Activated gamma-delta T cell (primary cell): Measurements from ENCODE around the gene BANP.
"Not testable (repeated sequence)": the region's sequence is repeated elsewhere in the genome, so short reads cannot be mapped to it uniquely, and the experiment has no call there.

Experiments used
- DNase-seq: peaks from one replicate; lab custom pipeline; 2025; lab: John Stamatoyannopoulos, UW

BANP gene

DNA sequence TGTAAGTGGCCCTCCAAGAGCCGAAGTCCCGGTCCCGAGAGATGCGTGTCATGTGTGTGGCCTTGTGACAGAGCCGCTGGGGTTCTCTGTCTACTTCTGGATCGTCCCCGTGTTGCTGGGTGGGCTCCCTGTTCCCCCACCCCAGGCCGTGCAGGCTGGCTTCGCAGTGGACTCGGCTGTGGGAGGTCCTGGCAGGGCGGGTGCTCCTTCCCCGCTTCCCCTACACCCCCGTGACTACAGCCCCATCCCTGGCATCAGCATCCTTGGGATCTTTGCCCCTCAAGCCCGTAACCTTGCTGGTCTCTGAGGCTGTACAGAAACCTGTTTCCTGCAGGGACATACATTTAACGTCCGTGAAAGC lies 136.3 kb downstream of the BANP start:
- no peak for DNase-seq

- DNase-seq, result no peak
Observed at GRCh38 chr16:88088161-88088581, 136.9 kb downstream of the BANP start.

GRCh38 chr16:88088611-88089010 lies 137.4 kb downstream of the BANP start:
- not testable (repeated sequence) for DNase-seq

DNA sequence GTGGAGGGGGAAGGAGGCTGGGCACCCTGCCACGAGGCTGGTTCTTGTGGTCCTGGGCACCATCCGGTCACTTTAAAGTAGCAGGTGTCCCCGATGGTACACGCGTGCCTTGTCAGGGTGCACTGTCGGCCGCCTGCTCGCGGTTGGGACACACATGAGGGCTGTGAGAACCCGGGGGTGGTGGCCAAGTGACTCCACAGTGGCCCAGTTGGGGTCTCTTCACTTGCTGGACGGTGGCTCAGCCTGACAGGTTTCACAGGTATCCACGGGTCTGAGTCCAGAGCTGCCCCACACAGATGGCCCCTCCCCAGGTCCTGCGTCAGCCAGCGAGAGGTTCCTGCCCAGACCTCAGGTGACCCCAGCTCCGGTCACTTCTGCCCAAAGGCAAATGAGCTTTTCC lies 137.8 kb downstream of the BANP start:
- DNase-seq, result not testable (repeated sequence)

DNA sequence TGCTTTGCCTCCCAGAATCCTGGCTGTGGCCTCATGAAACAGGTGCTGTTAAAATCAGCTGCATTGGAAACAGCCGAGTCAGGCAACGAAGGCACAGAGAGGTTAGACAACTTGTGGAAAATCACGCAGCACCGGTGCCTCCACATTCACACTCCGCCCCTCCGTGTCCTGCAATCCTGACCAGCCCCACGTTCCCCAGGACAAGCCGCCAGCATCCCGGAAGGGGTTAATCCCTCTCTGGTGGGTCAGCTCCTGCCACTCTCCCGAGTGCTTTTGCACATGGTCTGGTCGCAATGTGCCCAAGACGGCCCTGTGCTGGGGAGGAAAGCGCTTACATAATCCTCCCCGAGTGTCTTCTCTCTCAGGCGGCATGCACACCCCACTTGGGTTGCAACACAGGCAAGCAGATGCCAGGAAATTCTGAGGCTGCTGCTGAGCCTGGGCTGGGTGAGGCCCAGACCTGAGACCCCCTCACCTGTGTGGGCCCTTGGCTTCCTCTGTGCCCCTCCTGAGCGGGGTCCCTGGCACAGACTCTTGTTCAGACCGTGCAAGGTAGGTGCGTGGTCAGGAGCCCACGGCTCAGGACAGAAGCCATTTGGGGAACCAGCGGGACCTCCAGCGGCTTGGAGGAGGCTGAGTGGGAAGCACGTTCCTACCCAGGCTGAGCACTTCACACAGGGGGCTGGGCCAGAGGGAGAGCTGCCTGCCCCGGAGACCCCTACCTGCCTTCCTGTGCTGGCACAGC lies 138.6 kb downstream of the BANP start:
- not testable (repeated sequence) for DNase-seq

DNA sequence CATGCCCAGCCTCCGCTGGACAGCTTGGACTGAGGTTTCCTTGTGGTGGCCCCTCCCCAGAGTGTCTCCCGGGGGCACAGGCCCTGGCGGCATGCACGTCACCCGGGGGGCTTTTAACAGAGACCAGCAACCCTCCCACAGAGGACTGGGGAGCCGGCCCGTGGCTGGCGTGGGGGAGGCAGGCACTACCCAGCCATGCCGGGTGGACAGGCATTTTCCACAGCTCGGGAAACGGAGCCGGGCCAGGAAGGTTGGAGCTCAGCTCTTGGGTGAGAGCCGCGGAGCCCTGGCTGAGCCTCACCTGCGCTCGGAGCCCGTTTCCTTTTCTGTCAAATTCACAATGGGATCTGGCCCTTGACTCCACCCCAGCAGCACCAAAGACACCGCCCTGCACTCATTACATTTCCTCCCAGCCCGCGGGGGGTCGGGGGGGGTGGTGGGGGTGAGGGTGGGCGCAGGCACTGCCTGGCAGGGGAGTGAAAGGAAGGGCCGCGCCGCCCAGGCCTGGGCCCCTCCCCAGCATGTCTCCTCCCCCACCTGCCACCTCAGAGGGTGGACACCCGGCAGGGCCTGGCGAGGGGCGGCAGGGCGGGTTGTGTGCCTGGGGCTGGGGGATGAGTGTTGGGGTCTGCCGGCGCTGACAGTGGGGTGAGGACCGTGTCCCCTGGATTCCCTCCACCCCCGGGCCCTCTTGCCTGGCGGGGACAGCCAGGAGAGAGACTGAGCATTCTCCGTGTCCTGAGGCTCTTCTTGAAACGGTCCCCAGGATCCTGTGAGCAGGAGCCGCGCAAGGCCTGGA lies 139.3 kb downstream of the BANP start:
- DNase-seq, result not testable (repeated sequence)

- not testable (repeated sequence) for DNase-seq
Observed at GRCh38 chr16:88091221-88091971, 140.2 kb downstream of the BANP start.

DNA sequence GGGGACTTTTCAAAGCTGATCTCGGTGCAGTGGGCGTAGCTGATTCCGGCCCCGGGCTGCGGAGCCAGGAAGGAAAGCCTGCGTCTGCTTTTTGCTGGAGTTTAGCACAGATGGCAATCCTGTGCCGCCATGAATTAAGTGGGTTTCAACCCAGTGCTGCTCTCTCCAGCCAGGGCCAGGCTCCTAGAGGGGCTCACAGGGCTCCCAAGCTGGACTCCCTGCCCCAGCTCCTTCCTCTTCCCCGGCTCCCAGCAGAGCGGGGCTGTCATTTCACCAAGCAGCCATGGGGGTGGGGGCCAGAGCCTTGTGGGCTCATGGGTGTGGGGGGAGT lies 140.7 kb downstream of the BANP start:
- DNase-seq, result not testable (repeated sequence)

- not testable (repeated sequence) for DNase-seq
Observed at GRCh38 chr16:88092791-88093555, 141.7 kb downstream of the BANP start.

DNA sequence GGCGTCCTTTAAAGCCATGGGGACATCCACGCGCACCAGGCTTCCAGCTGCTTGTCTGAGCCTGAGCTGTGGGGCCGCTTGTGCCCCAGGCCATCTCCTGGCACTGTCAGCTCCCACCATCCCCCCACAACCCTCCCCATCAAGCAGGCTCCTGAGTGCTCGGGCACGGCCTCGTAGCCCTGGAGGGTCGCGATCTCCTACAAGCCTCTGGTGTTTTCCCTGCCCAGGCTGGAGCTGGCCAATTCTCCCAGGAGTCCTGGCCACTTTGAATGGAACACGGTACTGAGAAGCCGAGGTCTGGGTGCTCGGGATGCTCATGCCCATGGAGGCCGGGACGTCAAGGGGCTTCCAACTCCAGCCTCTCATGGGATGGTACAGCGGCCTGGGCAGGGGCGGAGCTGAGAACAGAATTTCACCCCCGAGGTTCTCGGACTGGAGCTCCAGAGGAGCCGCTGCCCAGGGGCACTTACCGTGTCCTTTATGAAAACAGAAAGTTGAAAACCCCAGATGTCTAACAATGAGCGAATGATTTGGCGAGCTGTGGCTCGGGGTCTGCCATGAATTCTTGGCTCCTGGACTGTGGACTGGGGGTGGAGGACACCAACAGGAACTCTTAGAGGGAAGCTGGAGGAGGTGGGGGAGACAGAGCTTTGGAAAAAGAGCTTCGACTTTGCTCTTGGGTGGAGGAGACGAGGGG lies 142.5 kb downstream of the BANP start:
- DNase-seq, result not testable (repeated sequence)

DNA sequence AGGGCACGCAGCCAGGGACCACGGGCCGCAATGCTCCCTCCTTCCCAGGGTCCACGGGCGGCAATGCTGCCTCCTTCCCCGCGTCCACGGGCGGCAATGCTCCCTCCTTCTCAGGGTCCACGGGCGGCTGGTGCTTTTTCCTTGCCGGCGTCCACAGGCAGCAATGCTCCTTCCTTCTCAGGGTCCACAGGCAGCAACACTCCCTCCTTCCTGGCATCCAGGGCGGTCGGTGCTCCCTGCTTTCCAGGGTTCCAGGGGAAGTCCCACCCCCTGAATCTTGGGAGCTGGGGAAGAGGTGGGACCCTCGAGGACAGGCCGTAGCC lies 143.0 kb downstream of the BANP start:
- not testable (repeated sequence) for DNase-seq

GRCh38 chr16:88094900-88095299 lies 143.7 kb downstream of the BANP start:
- not testable (repeated sequence) for DNase-seq

GRCh38 chr16:88096659-88097058 lies 145.4 kb downstream of the BANP start:
- not testable (repeated sequence) for DNase-seq

- not testable (repeated sequence) for DNase-seq
Observed at GRCh38 chr16:88098731-88099562, 147.7 kb downstream of the BANP start.

DNA sequence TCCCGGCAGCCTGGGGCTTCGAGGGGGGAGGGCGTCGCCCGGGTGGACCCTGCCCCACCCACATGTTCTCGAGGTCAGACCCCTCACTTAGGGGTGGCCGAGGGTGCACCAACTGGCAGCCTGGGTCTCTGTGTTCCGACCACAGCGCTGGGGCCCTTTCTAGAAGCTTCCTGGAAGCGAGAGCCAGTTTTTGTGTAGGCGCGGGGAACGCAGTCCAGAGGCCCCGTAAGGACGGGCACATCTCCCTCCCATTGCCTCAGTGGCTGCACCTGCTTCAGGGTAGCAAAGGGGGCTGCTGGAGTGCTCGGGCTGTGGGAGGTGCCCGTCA lies 148.3 kb downstream of the BANP start:
- DNase-seq, result no peak

- DNase-seq, result not testable (repeated sequence)
Observed at GRCh38 chr16:88099956-88100355, 148.7 kb downstream of the BANP start.

DNA sequence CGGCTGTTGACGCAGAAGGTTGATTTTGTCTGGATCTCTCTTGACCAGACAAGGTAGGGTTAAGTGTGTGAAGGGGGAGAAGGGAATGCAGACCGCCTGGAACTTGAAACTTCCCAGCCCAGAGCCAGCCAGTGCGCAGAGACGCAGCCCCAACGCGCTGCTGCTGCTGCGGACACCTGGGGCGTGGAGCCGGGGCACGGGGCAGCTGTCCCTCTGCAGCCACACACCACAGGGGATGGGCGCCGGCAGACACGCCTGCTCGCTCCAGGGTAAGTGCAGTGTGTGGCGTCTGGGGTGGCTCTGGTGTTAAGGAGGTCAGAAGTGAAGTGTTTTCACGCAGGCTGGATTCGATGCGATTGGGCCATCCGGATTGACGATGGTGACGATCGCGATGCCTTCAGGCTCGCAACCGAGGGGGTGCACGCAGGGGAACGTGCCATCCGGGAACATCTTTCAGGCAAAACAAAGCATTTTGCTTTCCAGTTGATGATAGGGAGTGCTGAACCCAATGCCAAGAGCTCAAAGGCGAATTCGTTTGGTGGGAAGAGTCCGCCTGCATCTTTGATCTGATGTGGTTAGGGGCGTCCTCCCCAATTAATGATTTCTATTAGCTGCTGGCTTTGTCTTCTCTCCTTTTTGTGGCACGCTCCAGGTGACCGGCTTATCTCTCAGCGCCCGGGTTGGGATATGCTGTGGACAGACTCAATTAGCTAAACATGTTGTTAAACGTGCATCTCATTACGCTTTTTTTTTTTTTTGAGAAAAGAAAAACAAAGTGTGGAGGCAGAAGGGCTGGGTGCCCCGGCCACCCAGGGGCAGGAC lies 149.8 kb downstream of the BANP start:
- DNase-seq, result not testable (repeated sequence)

- DNase-seq, result not testable (repeated sequence)
Observed at GRCh38 chr16:88101623-88102105, 150.4 kb downstream of the BANP start.

- DNase-seq, result no peak
Observed at GRCh38 chr16:88102597-88102996, 151.4 kb downstream of the BANP start.
